Endothelial cell of umbilical vein (primary cell): Measurements from ENCODE around the gene SIPA1. TPM values are rescaled to one million over a fixed set of nuclear protein-coding genes. Genes with fewer than 3 reads are reported as not detected.

Experiments used
- BruUV-seq: library from RNA; stranded (reverse); fragments of 400-500 nt; replicated peaks from 2 replicates; lab custom pipeline; 2021; lab: Mats Ljungman, UMichigan
- CTCF ChIA-PET: fragments of 300-600, 350-600 bp; sonication (Branson Sonifier 250); formaldehyde crosslinking; loops from one replicate; lab custom pipeline; 2021; ENCODE audit warnings: antibody characterized with exemption, inconsistent platforms; lab: Charles Lee
- POLR2A ChIA-PET: fragments of 300-600, 350-600 bp; sonication (Branson Sonifier 250); formaldehyde crosslinking; loops from one replicate; lab custom pipeline; 2021; ENCODE audit warnings: antibody characterized with exemption, inconsistent platforms; lab: Charles Lee
- DNase-seq: peaks from one replicate; pipeline ENCODE4 v3.0.0-alpha.2; 2011; ENCODE audit warnings: low read depth, low spot score
- FAIRE-seq: peaks from 2 replicates; lab custom pipeline; 2011; peaks lifted over from hg19 to GRCh38; lab: Jason Lieb, UNC
- H2AFZ ChIP-seq: 2 replicates; pipeline ENCODE4 v1.6.0; 2012; ENCODE audit warnings: low read depth, low read length, control low read depth, inconsistent platforms
- H3K27ac ChIP-seq: 2 replicates; pipeline ENCODE4 v1.5.1; 2011; ENCODE audit warnings: low read depth, mild to moderate bottlenecking, control low read depth, low read length, moderate library complexity; ENCODE audit not compliant: insufficient read depth
- H3K27me3 ChIP-seq, 2 experiments: 2 replicates each; pipeline versions ENCODE4 v1.6.0 to v1.6.1; 2011; ENCODE audit warnings: low read length in 2 of 2, mixed read lengths in 1 of 2; ENCODE audit not compliant: control insufficient read depth in 2 of 2, insufficient read depth in 2 of 2
- H3K36me3 ChIP-seq, 2 experiments: 2 replicates in 1 of 2; 3 replicates in 1 of 2; pipeline ENCODE4 v1.5.1; 2011; ENCODE audit warnings: low read length in 2 of 2, mild to moderate bottlenecking in 1 of 2, moderate library complexity in 1 of 2; ENCODE audit not compliant: control insufficient read depth in 2 of 2, insufficient read depth in 2 of 2; ENCODE audit errors: extremely low read depth in 1 of 2
- H3K4me1 ChIP-seq: 3 replicates; pipeline ENCODE4 v1.5.1; 2011; ENCODE audit warnings: mild to moderate bottlenecking, low read length; ENCODE audit not compliant: control insufficient read depth, insufficient read depth; ENCODE audit errors: extremely low read depth
- H3K4me2 ChIP-seq: 2 replicates; pipeline ENCODE4 v1.6.1; 2011; ENCODE audit warnings: low read length, control low read depth, mixed read lengths; ENCODE audit not compliant: insufficient read depth
- H3K4me3 ChIP-seq, 3 experiments: fragments of 200-600 bp in 1 of 3; sonication (generic), shearing (Covaris generic) in 1 of 3; replicated peaks in 1 of 3; 2 replicates each; pipeline ENCODE4 v1.5.1; 2011 to 2016; ENCODE audit warnings: control low read depth in 3 of 3, low read length in 3 of 3, mild to moderate bottlenecking in 2 of 3, inconsistent platforms in 1 of 3, low read depth in 1 of 3, moderate library complexity in 1 of 3; ENCODE audit not compliant: insufficient read depth in 1 of 3
- H3K79me2 ChIP-seq: 2 replicates; pipeline ENCODE4 v1.6.0; 2012; ENCODE audit warnings: low read length, inconsistent platforms; ENCODE audit not compliant: control insufficient read depth, insufficient read depth
- H3K9ac ChIP-seq: replicated peaks from 2 replicates; pipeline ENCODE3; 2011; ENCODE audit warnings: low read length, control low read depth; ENCODE audit not compliant: insufficient read depth; ENCODE audit errors: extremely low read depth
- H3K9me1 ChIP-seq: replicated peaks from 3 replicates; pipeline ENCODE4 v1.6.0; 2011; ENCODE audit warnings: mild to moderate bottlenecking, low read length; ENCODE audit not compliant: control insufficient read depth, insufficient read depth; ENCODE audit errors: extremely low read depth
- H3K9me3 ChIP-seq: replicated peaks from 2 replicates; pipeline ENCODE4 v1.5.1; 2012; ENCODE audit warnings: low read length, inconsistent platforms; ENCODE audit not compliant: control insufficient read depth, insufficient read depth
- H4K20me1 ChIP-seq: replicated peaks from 2 replicates; pipeline ENCODE3; 2011; ENCODE audit warnings: mild to moderate bottlenecking, low read length; ENCODE audit not compliant: control insufficient read depth, insufficient read depth; ENCODE audit errors: extremely low read depth
- CTCF ChIP-seq, 2 donors: IDR thresholded peaks; 1 replicate in 1 of 2; 2 replicates in 1 of 2; pipeline ENCODE4 v1.5.1; 2011; ENCODE audit warnings: low read length in 2 of 2, mild to moderate bottlenecking in 2 of 2, moderate library complexity in 2 of 2, control low read depth in 1 of 2, inconsistent platforms in 1 of 2, low read depth in 1 of 2; ENCODE audit not compliant: insufficient read depth in 1 of 2; ENCODE audit errors: extremely low read depth in 1 of 2
- EZH2 ChIP-seq: IDR thresholded peaks from 2 replicates; pipeline ENCODE4 v1.6.1; 2012; ENCODE audit warnings: borderline replicate concordance, low read depth, mild to moderate bottlenecking, moderate library complexity, low read length, inconsistent platforms; ENCODE audit not compliant: severe bottlenecking
- FOS ChIP-seq: IDR thresholded peaks from 2 replicates; pipeline ENCODE4 v1.6.1; 2011; ENCODE audit warnings: mild to moderate bottlenecking, low read length, moderate library complexity, borderline replicate concordance; ENCODE audit not compliant: insufficient read depth
- GATA2 ChIP-seq: IDR thresholded peaks from 2 replicates; pipeline ENCODE4 v1.7.0; 2011; ENCODE audit warnings: low read depth, mild to moderate bottlenecking, moderate library complexity, mixed read lengths, low read length; ENCODE audit not compliant: insufficient read length, insufficient read depth
- JUN ChIP-seq: IDR thresholded peaks from 2 replicates; pipeline ENCODE4 v1.6.1; 2011; ENCODE audit warnings: borderline replicate concordance, low read depth; ENCODE audit not compliant: insufficient read length, insufficient read depth
- MYC ChIP-seq: IDR thresholded peaks from one replicate; pipeline ENCODE4 v1.6.1; 2011; ENCODE audit warnings: mild to moderate bottlenecking, low read depth, low read length
- POLR2A ChIP-seq: IDR thresholded peaks from 2 replicates; pipeline ENCODE4 v1.6.1; 2012; ENCODE audit warnings: low read depth, mild to moderate bottlenecking, control low read depth, low read length
- POLR2AphosphoS5 ChIP-seq: IDR thresholded peaks from 2 replicates; pipeline ENCODE4 v1.6.1; 2012; ENCODE audit warnings: low read depth, mild to moderate bottlenecking, control low read depth, low read length, moderate library complexity; ENCODE audit not compliant: insufficient read depth
- dilution Hi-C: fragments of 300-500 bp; cut with MboI; formaldehyde crosslinking; loops from one replicate; pipeline ENCODE4 v1.15.0; 2019; ENCODE audit warnings: low sequenced_read_pairs; ENCODE audit not compliant: extremely low pct_ligation_motif_present
- intact Hi-C: fragments of 100-400 bp; cut with micrococcal nuclease; formaldehyde crosslinking; loops from one replicate; pipeline ENCODE4 v1.10.0; 2022
- polyA plus RNA-seq, 4 experiments: library from polyadenylated mRNA; depleted of rRNA in 3 of 4; stranded (reverse) in 3 of 4; unstranded in 1 of 4; fragments of >200 nt; gene quantifications; 2 replicates each; pipeline versions ENCODE4 v1.2.1 to v1.2.3, GENCODE V29; 2011 to 2012; ENCODE audit warnings: missing spikeins in 1 of 4
- total RNA-seq: library from RNA; stranded (reverse); gene quantifications from 2 replicates; pipeline ENCODE4 v1.2.3, GENCODE V29; 2021
- TF ChIP-seq, protein P1 (sequence below): IDR thresholded peaks from 2 replicates; pipeline ENCODE4 v1.6.1; 2011; ENCODE audit not compliant: insufficient read depth, insufficient read length

Gene SIPA1
- total and polyA plus RNA-seq, 2 donors (not counting 3 experiments of a cell fraction or from before 2014, with no cell fraction given), result 67.5 to 119 TPM

GRCh38 chr11:65658174-65659021, 20.5 kb downstream of the SIPA1 start:
- H3K4me3 ChIP-seq, result no peak overlapping the region
- ChIA-PET CTCF (interaction anchor here (1.2 to 1.3 kb wide), 2 partner anchors 20 to 226 kb away, joined by 3 to 5 read pairs; partner anchors contain the start of gene SIPA1), POLR2A (interaction anchor here (1.2 kb wide), 1 partner anchor 20 kb away, joined by 3 read pairs; the partner anchor contains the start of gene SIPA1)
- no peak overlapping the region for H3K27ac ChIP-seq
- H4K20me1 ChIP-seq, result no peaks in the 10 kb centered on the region
- H3K27me3 ChIP-seq, result no peaks in the 10 kb centered on the region
- H2AFZ ChIP-seq, result no peak overlapping the region
- intact Hi-C loops (no loop called here), dilution Hi-C loops (no loop called here)
- peaks cover 19% of the 10 kb centered on the region for H3K4me1 ChIP-seq
- peaks cover 21 to 64% of the 10 kb centered on the region in 2 experiments for H3K36me3 ChIP-seq
- H3K9ac ChIP-seq, result no peak overlapping the region
- H3K4me2 ChIP-seq, result no peak overlapping the region
- no peaks in the 10 kb centered on the region for H3K9me1 ChIP-seq
- DNase-seq, result no peak
- peaks cover 39% of the 10 kb centered on the region for H3K79me2 ChIP-seq
- no peak for FAIRE-seq
- no peaks in the 10 kb centered on the region for H3K9me3 ChIP-seq
- BruUV-seq, result no TSS peak
- TF ChIP-seq JUN, result no peak
- no peak for TF ChIP-seq POLR2A
- no peak for TF ChIP-seq POLR2AphosphoS5
- TF ChIP-seq, protein P1, sequence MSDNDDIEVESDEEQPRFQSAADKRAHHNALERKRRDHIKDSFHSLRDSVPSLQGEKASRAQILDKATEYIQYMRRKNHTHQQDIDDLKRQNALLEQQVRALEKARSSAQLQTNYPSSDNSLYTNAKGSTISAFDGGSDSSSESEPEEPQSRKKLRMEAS, result no peak
- TF ChIP-seq EZH2, result no peak
- no peak for TF ChIP-seq MYC
- TF ChIP-seq CTCF (IDR thresholded peaks at IDR 0.05; ENCODE audit: extremely low read depth in 1 of 2, insufficient read depth in 1 of 2, low read depth in 1 of 2, low read length in 2 of 2), result no peak
- TF ChIP-seq GATA2, result no peak
- TF ChIP-seq FOS, result no peak
